Liver (tissue), 3 donors: ENCODE results near the gene SLX1A.
"Not testable (repeated sequence)": the region's sequence is repeated elsewhere in the genome, so short reads cannot be mapped to it uniquely, and the experiment has no call there.

ENCODE experiments used
- CTCF ChIP-seq: fragments of 150-350 bp; IDR thresholded peaks from 2 replicates; pipeline ENCODE4 v1.5.1; 2017; ENCODE audit warnings: improper control_type of control experiment, low read depth, low read length; ENCODE audit not compliant: missing input control
- EGR1 ChIP-seq, 2 donors: IDR thresholded peaks; 2 replicates each; pipeline ENCODE4 v1.6.1; 2016 to 2018; ENCODE audit warnings: antibody characterized with exemption in 2 of 2, low read depth in 2 of 2
- FOXA2 ChIP-seq: IDR thresholded peaks from 2 replicates; pipeline ENCODE4 v1.6.1; 2016; ENCODE audit warnings: antibody characterized with exemption
- GABPA ChIP-seq, 2 donors: IDR thresholded peaks in 1 of 2; conservative IDR thresholded peaks in 1 of 2; 2 replicates each; pipeline ENCODE4 v1.6.1; 2016; ENCODE audit warnings: antibody characterized with exemption in 2 of 2, mild to moderate bottlenecking in 1 of 2, moderate library complexity in 1 of 2
- HNF4A ChIP-seq, 2 donors: conservative IDR thresholded peaks; 2 replicates each; pipeline ENCODE4 v1.6.1; 2016; ENCODE audit warnings: antibody characterized with exemption in 2 of 2, mild to moderate bottlenecking in 2 of 2
- JUND ChIP-seq, 2 donors: IDR thresholded peaks; 2 replicates each; pipeline ENCODE4 v1.6.1; 2016; ENCODE audit warnings: antibody characterized with exemption in 2 of 2
- NR2F2 ChIP-seq: IDR thresholded peaks from 2 replicates; pipeline ENCODE4 v1.6.1; 2016; ENCODE audit warnings: antibody characterized with exemption
- RAD21 ChIP-seq, 2 donors: IDR thresholded peaks; 2 replicates each; pipeline ENCODE4 v1.6.1; 2016; ENCODE audit warnings: antibody characterized with exemption in 2 of 2, mild to moderate bottlenecking in 2 of 2
- REST ChIP-seq: IDR thresholded peaks from 2 replicates; pipeline ENCODE4 v1.6.1; 2016; ENCODE audit warnings: antibody characterized with exemption, mild to moderate bottlenecking
- TAF1 ChIP-seq: conservative IDR thresholded peaks from 2 replicates; pipeline ENCODE4 v1.6.1; 2016; ENCODE audit warnings: antibody characterized with exemption, mild to moderate bottlenecking
- YY1 ChIP-seq: IDR thresholded peaks from 2 replicates; pipeline ENCODE4 v1.6.1; 2016; ENCODE audit warnings: antibody characterized with exemption, mild to moderate bottlenecking
- ZBTB33 ChIP-seq: IDR thresholded peaks from 2 replicates; pipeline ENCODE4 v1.6.1; 2016; ENCODE audit warnings: antibody characterized with exemption
- TF ChIP-seq, protein P1 (sequence below): IDR thresholded peaks from 2 replicates; pipeline ENCODE4 v1.6.1; 2016; ENCODE audit warnings: antibody characterized with exemption
- donor health status: healthy.
- donor health status: healthy.

- TF ChIP-seq CTCF; GABPA (IDR thresholded peaks at IDR 0.05 in 1 of 2, conservative IDR thresholded peaks at IDR 0.05 in 1 of 2); HNF4A (conservative IDR thresholded peaks at IDR 0.05); JUND (IDR thresholded peaks at IDR 0.05); EGR1 (IDR thresholded peaks at IDR 0.05; ENCODE audit: low read depth in 2 of 2); YY1; ZBTB33; FOXA2; REST; TAF1; NR2F2; RAD21 (IDR thresholded peaks at IDR 0.05): not testable (repeated sequence)
- TF ChIP-seq, protein P1, sequence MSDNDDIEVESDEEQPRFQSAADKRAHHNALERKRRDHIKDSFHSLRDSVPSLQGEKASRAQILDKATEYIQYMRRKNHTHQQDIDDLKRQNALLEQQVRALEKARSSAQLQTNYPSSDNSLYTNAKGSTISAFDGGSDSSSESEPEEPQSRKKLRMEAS = not testable (repeated sequence)
These were observed 13.5 kb downstream of the SLX1A start for GRCh38 chr16:30207063-30207704.
